Calu3 (cell line): ENCODE data around the gene ZCCHC8. TPM values are rescaled to one million over a fixed set of nuclear protein-coding genes. Genes with fewer than 3 reads are reported as not detected.

ENCODE experiments used
- BruUV-seq: library from RNA; stranded (reverse); fragments of 400-500 nt; replicated peaks from 2 replicates; lab custom pipeline; 2021; lab: Mats Ljungman, UMichigan
- CTCF ChIA-PET: fragments of 300-600 bp; sonication (Branson Sonifier 250); formaldehyde crosslinking; loops from one replicate; lab custom pipeline; 2022; ENCODE audit warnings: antibody characterized with exemption; lab: Charles Lee
- DNase-seq: peaks from one replicate; pipeline ENCODE4 v3.0.0; 2022
- H3K27ac Mint-ChIP-seq: one replicate; pipeline ENCODE4 v1.8.0; 2022; ENCODE audit warnings: mixed read lengths; ENCODE audit not compliant: unreplicated experiment
- H3K27me3 Mint-ChIP-seq: one replicate; pipeline ENCODE4 v1.8.0; 2022; ENCODE audit warnings: mixed read lengths; ENCODE audit not compliant: unreplicated experiment
- H3K36me3 Mint-ChIP-seq: one replicate; pipeline ENCODE4 v1.8.0; 2022; ENCODE audit warnings: mild to moderate bottlenecking, moderate library complexity, mixed read lengths; ENCODE audit not compliant: insufficient read depth, unreplicated experiment
- H3K4me1 Mint-ChIP-seq: one replicate; pipeline ENCODE4 v1.8.0; 2022; ENCODE audit warnings: mild to moderate bottlenecking, low read depth, mixed read lengths; ENCODE audit not compliant: unreplicated experiment
- H3K4me3 Mint-ChIP-seq: one replicate; pipeline ENCODE4 v1.8.0; 2022; ENCODE audit warnings: mild to moderate bottlenecking, low read depth, moderate library complexity, mixed read lengths; ENCODE audit not compliant: unreplicated experiment
- H3K9me3 Mint-ChIP-seq: one replicate; pipeline ENCODE4 v1.8.0; 2022; ENCODE audit warnings: low read depth, mixed read lengths; ENCODE audit not compliant: unreplicated experiment
- CTCF ChIP-seq: fragments of 200-600 bp; IDR thresholded peaks from one replicate; pipeline ENCODE4 v1.8.0; 2022; ENCODE audit warnings: antibody characterized with exemption; ENCODE audit not compliant: unreplicated experiment
- intact Hi-C: fragments of 100-400 bp; cut with micrococcal nuclease; formaldehyde crosslinking; loops from one replicate; pipeline ENCODE4 v1.10.0; 2022; ENCODE audit not compliant: unreplicated experiment
- total RNA-seq: library from RNA; stranded (reverse); gene quantifications from 2 replicates; pipeline ENCODE4 v1.2.3, GENCODE V29; 2022

Gene ZCCHC8
- total RNA-seq, 1 experiment from 2014 or later: 46.6 TPM

- H3K4me1 Mint-ChIP-seq: no peaks in the 10 kb centered on the region
- peaks cover 16% of the 10 kb centered on the region for H3K36me3 Mint-ChIP-seq
- no peaks in the 10 kb centered on the region for H3K9me3 Mint-ChIP-seq
- no peak overlapping the region for H3K27ac Mint-ChIP-seq
- intact Hi-C loops: no loop called here
- no TSS peak for BruUV-seq
- no peaks in the 10 kb centered on the region for H3K27me3 Mint-ChIP-seq
- DNase-seq: no peak
- no peak overlapping the region for H3K4me3 Mint-ChIP-seq
- TF ChIP-seq CTCF: no peak
- CTCF ChIA-PET: no interaction called here
These were observed 28.3 kb upstream of the ZCCHC8 start for GRCh38 chr12:122528992-122529391.

GRCh38 chr12:122528582-122528981, 27.9 kb upstream of the ZCCHC8 start:
- no peak for TF ChIP-seq CTCF
- CTCF ChIA-PET: no interaction called here
- Mint-ChIP-seq H3K36me3 (peaks cover 20% of the 10 kb centered on the region), H3K4me3 (no peak overlapping the region), H3K4me1 (peaks cover 2% of the 10 kb centered on the region), H3K27me3 (no peaks in the 10 kb centered on the region), H3K27ac (no peak overlapping the region), H3K9me3 (no peaks in the 10 kb centered on the region)
- BruUV-seq: no TSS peak
- intact Hi-C loops: no loop called here
- DNase-seq: no peak

- intact Hi-C loops: no loop called here
- H3K27me3 Mint-ChIP-seq: no peaks in the 10 kb centered on the region
- peaks cover 9% of the 10 kb centered on the region for H3K4me1 Mint-ChIP-seq
- peak; percentile 22 for DNase-seq
- CTCF ChIA-PET: interaction anchor here (1.4 kb wide), 1 partner anchor 11 kb away, joined by 4 read pairs; no protein-coding TSS in a partner anchor
- H3K36me3 Mint-ChIP-seq: peaks cover 25% of the 10 kb centered on the region
- no peak overlapping the region for H3K4me3 Mint-ChIP-seq
- no peak overlapping the region for H3K27ac Mint-ChIP-seq
- BruUV-seq: TSS peak; percentile 74
- no peak for TF ChIP-seq CTCF
- H3K9me3 Mint-ChIP-seq: no peaks in the 10 kb centered on the region
These were observed 26.8 kb upstream of the ZCCHC8 start for GRCh38 chr12:122527478-122527944.

GRCh38 chr12:122526683-122527477, 26.1 kb upstream of the ZCCHC8 start, which contains the start of the genes KNTC1 and RSRC2:
KNTC1 (plus strand) TSS chr12:122527249; CDS start chr12:122530064, 2,815 bp downstream.
RSRC2 (minus strand) TSS chr12:122526936; CDS start chr12:122526853, 83 bp downstream.
- CTCF ChIA-PET: interaction anchor here (0.5 to 1.5 kb wide), 6 partner anchors 12 to 307 kb away, joined by 3 to 7 read pairs (median 4); no protein-coding TSS in a partner anchor
- Mint-ChIP-seq H3K9me3 (no peaks in the 10 kb centered on the region), H3K27me3 (no peaks in the 10 kb centered on the region), H3K27ac (no peak within 1 kb of the TSS), H3K4me1 (peaks cover 9% of the 10 kb centered on the region), H3K4me3 (no peak within 1 kb of the TSS), H3K36me3 (peaks cover 29% of the 10 kb centered on the region)
- BruUV-seq: no TSS peak
- peak; percentile 99 for DNase-seq
- intact Hi-C loops: no loop called here
- TF ChIP-seq CTCF: no peak
